ENCODE results near the gene ORC6. TPM values are rescaled to one million over a fixed set of nuclear protein-coding genes. Genes with fewer than 3 reads are reported as not detected.

The ORC6 gene
- total RNA-seq, 1 donor from 2014 or later: 2.5 TPM

GRCh38 chr16:46727630-46728029, 38.2 kb downstream of the ORC6 start:
- no peak for ATAC-seq
- intact Hi-C loops (cut with DNase I): no loop called here
- DNase-seq (ENCODE audit: missing footprints): no peak

GRCh38 chr16:46728806-46729205, 39.3 kb downstream of the ORC6 start:
- peak; percentile 12 for ATAC-seq
- no peak for DNase-seq (ENCODE audit: missing footprints)
- intact Hi-C loops (cut with DNase I): no loop called here

GRCh38 chr16:46729326-46729995, 40.0 kb downstream of the ORC6 start:
- no peak for ATAC-seq
- no peak for DNase-seq (ENCODE audit: missing footprints)
- intact Hi-C loops (cut with DNase I): no loop called here

GRCh38 chr16:46730126-46730525, 40.7 kb downstream of the ORC6 start:
- no peak for ATAC-seq
- intact Hi-C loops (cut with DNase I): no loop called here
- no peak for DNase-seq (ENCODE audit: missing footprints)

GRCh38 chr16:46730801-46731690, 41.6 kb downstream of the ORC6 start:
- DNase-seq (ENCODE audit: missing footprints) (no peak), ATAC-seq (no peak)
- intact Hi-C loops (cut with DNase I): no loop called here

- ATAC-seq (peak; percentile 15), DNase-seq (ENCODE audit: missing footprints) (no peak)
- intact Hi-C loops (cut with DNase I): no loop called here
Observed at GRCh38 chr16:46731691-46732555, 42.5 kb downstream of the ORC6 start.

- intact Hi-C loops (cut with DNase I): no loop called here
Observed at GRCh38 chr16:46732561-46732960, 43.1 kb downstream of the ORC6 start.

GRCh38 chr16:46733319-46733830, 43.9 kb downstream of the ORC6 start:
- DNase-seq (ENCODE audit: missing footprints) (no peak), ATAC-seq (no peak)
- intact Hi-C loops (cut with DNase I): no loop called here

More at GRCh38 chr16:46732561-46732960, 43.1 kb downstream of the ORC6 start:
- DNase-seq (ENCODE audit: missing footprints) (no peak), ATAC-seq (no peak)

- intact Hi-C loops (cut with DNase I): no loop called here
- DNase-seq (ENCODE audit: missing footprints) (no peak), ATAC-seq (no peak)
Observed at GRCh38 chr16:46736695-46737094, 47.2 kb downstream of the ORC6 start.

- intact Hi-C loops (cut with DNase I): no loop called here
- ATAC-seq (no peak), DNase-seq (ENCODE audit: missing footprints) (no peak)
Observed at GRCh38 chr16:46737621-46738214, 48.3 kb downstream of the ORC6 start.

- DNase-seq (ENCODE audit: missing footprints): no peak
- no peak for ATAC-seq
- intact Hi-C loops (cut with DNase I): loop anchor here (10.0 kb wide), 1 partner anchor 45 kb away; no protein-coding TSS in a partner anchor
Observed at GRCh38 chr16:46739934-46740333, 50.5 kb downstream of the ORC6 start.

- DNase-seq (ENCODE audit: missing footprints): no peak
- peak; percentile 20 for ATAC-seq
- intact Hi-C loops (cut with DNase I): loop anchor here (2.0 to 10.0 kb wide), 2 partner anchors 14 to 48 kb away; no protein-coding TSS in a partner anchor
Observed at GRCh38 chr16:46743232-46743719, 53.8 kb downstream of the ORC6 start.

GRCh38 chr16:46745617-46746016, 56.2 kb downstream of the ORC6 start:
- ATAC-seq: no peak
- intact Hi-C loops (cut with DNase I): loop anchor here (10.0 kb wide), 1 partner anchor 51 kb away; no protein-coding TSS in a partner anchor
- no peak for DNase-seq (ENCODE audit: missing footprints)

GRCh38 chr16:46746821-46747776, 57.6 kb downstream of the ORC6 start:
- ATAC-seq (peak; percentile 56), DNase-seq (ENCODE audit: missing footprints) (no peak)
- intact Hi-C loops (cut with DNase I): loop anchor here (10.0 kb wide), 1 partner anchor 52 kb away; no protein-coding TSS in a partner anchor

Data from Right ventricle myocardium inferior (tissue), 1 donor.